HFF-Myc (cell line): ENCODE results near the gene SEMA4A.

Source experiments
- DNase-seq: peaks from one replicate; pipeline ENCODE4 v3.0.0-alpha.2; 2011; ENCODE audit warnings: low read depth; ENCODE audit errors: extremely low read depth
- H3K4me3 ChIP-seq: replicated peaks from 2 replicates; pipeline ENCODE4 v1.5.1; 2011; ENCODE audit warnings: low read depth, mild to moderate bottlenecking, control low read depth, low read length
- CTCF ChIP-seq: IDR thresholded peaks from 2 replicates; pipeline ENCODE4 v1.5.1; 2012; ENCODE audit warnings: mild to moderate bottlenecking, low read depth, low read length, control low read depth; ENCODE audit errors: missing control alignments

The SEMA4A gene

GRCh38 chr1:156194300-156194652, 40.9 kb downstream of the SEMA4A start:
- peak overlapping the region; percentile 100 for H3K4me3 ChIP-seq
- no peak for TF ChIP-seq CTCF
- DNase-seq = no peak

GRCh38 chr1:156195853-156196252, 42.5 kb downstream of the SEMA4A start:
- no peak for TF ChIP-seq CTCF
- no peak overlapping the region for H3K4me3 ChIP-seq
- DNase-seq = no peak

- no peak for TF ChIP-seq CTCF
- no peak for DNase-seq
- no peak overlapping the region for H3K4me3 ChIP-seq
Measured at GRCh38 chr1:156196445-156196844, 43.1 kb downstream of the SEMA4A start.

- H3K4me3 ChIP-seq = no peak overlapping the region
- no peak for DNase-seq
- TF ChIP-seq CTCF = no peak
Measured at GRCh38 chr1:156198831-156199349, 45.5 kb downstream of the SEMA4A start.

GRCh38 chr1:156200044-156200443, 46.7 kb downstream of the SEMA4A start:
- no peak for DNase-seq
- no peak overlapping the region for H3K4me3 ChIP-seq
- TF ChIP-seq CTCF = no peak

- H3K4me3 ChIP-seq = no peak overlapping the region
- no peak for TF ChIP-seq CTCF
- DNase-seq = no peak
Measured at GRCh38 chr1:156203331-156203730, 49.9 kb downstream of the SEMA4A start.

GRCh38 chr1:156204686-156205085, 51.3 kb downstream of the SEMA4A start:
- no peak overlapping the region for H3K4me3 ChIP-seq
- no peak for DNase-seq
- no peak for TF ChIP-seq CTCF
